PFSK-1 (cell line): Measurements from ENCODE around the gene ARRDC2.

ENCODE experiments used
- POLR2AphosphoS5 ChIP-seq: IDR thresholded peaks from 2 replicates; pipeline ENCODE4 v1.6.1; 2012; ENCODE audit warnings: low read depth, mild to moderate bottlenecking, control low read depth, low read length, moderate library complexity
- TAF1 ChIP-seq: IDR thresholded peaks from 2 replicates; pipeline ENCODE4 v1.6.1; 2012; ENCODE audit warnings: low read length, control low read depth, borderline replicate concordance; ENCODE audit not compliant: insufficient read depth

- TF ChIP-seq POLR2AphosphoS5 (no peak), TAF1 (no peak)
Measured at GRCh38 chr19:18063463-18063862, 55.5 kb downstream of the ARRDC2 start.
